NCI-H1417 treated with DMSO at 0.1 percent for 48 hours (cell line): ENCODE data around the gene ICOSLG.
"Not testable (repeated sequence)": the region's sequence is repeated elsewhere in the genome, so short reads cannot be mapped to it uniquely, and the experiment has no call there.

ENCODE experiments used
- DNase-seq: peaks from one replicate; lab custom pipeline; 2025; lab: John Stamatoyannopoulos, UW

ICOSLG gene

GRCh38 chr21:44265734-44266270 lies 25.1 kb upstream of the ICOSLG start:
- no peak for DNase-seq

DNA sequence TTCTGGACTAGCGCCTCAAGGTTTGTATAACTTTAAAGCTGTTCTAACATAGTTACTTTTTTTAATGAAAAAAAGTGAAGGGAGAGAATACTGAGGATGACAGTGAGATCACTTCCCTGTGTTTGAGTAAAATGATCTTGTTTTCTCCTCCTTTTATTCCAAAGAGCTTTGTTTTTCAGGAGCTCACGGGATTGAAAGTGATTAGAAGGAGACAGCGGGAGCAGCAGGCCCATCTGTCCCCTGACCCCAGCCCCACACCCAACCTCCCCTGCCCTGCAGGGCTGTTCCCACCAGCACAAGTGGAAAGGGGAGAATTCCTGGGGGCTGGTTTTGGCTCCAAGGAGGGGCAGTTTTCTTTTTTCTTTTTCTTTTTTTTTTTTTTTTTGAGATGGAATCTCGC lies 23.0 kb upstream of the ICOSLG start:
- no peak for DNase-seq

- DNase-seq = no peak
Observed at GRCh38 chr21:44263221-44263760, 22.5 kb upstream of the ICOSLG start.

DNA sequence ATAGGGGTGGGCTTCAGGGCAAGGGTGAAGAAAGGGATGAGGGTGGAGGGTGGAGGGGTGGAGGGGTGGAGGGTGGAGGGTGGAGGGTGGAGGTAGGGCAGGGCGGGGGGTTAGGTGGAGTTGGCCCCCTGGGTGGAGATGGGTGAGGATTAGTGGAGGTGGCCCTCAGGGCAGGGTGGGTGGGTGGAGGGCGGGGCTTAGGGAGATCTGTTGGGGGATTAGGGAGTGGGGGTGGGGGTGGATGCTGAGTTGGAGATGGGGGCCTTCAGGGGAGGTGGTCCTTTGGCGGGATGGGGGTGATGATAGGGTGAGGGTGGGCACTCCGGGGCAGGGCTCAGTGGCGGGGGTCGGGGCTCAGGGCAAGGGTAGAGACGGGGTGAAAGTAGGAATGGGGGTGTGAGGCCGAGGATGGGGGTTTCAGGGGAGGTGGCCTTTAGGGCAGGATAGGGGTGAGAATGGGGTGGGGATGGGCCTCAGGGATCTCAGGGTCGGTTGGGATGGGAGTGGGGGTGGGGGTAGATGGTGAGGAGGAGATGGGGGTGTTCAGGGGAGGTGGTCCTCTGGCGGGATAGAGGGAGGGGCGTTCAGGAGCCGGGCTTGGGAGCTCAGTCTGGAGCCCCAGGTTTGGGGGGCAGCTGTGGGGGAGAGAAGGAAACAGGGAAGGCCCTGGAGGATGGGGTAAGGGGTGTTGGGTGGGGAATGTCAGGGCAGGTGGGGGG lies 21.8 kb upstream of the ICOSLG start:
- DNase-seq = no peak

- no peak for DNase-seq
Observed at GRCh38 chr21:44261675-44262295, 21.0 kb upstream of the ICOSLG start, which contains the start of gene DNMT3L. Gene DNMT3L, minus strand, starts transcription at chr21:44261897. Its CDS starts 638 bp downstream, at chr21:44261259.

- DNase-seq = no peak
Observed at GRCh38 chr21:44260791-44261631, 20.3 kb upstream of the ICOSLG start.

DNA sequence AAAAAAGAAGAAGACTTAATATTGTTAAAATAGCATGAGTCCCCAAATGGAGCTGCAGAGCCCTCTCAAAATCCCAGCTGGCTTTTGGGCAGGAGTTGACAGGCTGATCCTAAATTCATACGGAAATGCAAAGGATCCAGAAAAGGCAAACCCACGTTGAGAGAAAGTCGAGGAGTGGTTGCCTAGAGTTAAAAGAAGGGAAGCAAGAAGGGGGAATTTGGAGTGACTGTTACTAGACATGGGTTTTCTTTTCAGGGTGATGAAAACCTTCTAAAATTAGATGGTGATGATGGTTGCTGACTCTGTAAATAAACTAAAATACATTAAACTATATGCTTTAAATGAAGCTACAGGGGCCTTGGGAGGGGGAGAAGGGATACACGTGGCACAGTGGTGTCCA lies 19.3 kb upstream of the ICOSLG start:
- no peak for DNase-seq

GRCh38 chr21:44259082-44259705 lies 18.5 kb upstream of the ICOSLG start:
- DNase-seq = no peak

GRCh38 chr21:44258056-44258725 lies 17.4 kb upstream of the ICOSLG start:
- DNase-seq = no peak

GRCh38 chr21:44255511-44255981 lies 14.8 kb upstream of the ICOSLG start:
- DNase-seq = no peak

GRCh38 chr21:44253832-44254710 lies 13.3 kb upstream of the ICOSLG start:
- no peak for DNase-seq

DNA sequence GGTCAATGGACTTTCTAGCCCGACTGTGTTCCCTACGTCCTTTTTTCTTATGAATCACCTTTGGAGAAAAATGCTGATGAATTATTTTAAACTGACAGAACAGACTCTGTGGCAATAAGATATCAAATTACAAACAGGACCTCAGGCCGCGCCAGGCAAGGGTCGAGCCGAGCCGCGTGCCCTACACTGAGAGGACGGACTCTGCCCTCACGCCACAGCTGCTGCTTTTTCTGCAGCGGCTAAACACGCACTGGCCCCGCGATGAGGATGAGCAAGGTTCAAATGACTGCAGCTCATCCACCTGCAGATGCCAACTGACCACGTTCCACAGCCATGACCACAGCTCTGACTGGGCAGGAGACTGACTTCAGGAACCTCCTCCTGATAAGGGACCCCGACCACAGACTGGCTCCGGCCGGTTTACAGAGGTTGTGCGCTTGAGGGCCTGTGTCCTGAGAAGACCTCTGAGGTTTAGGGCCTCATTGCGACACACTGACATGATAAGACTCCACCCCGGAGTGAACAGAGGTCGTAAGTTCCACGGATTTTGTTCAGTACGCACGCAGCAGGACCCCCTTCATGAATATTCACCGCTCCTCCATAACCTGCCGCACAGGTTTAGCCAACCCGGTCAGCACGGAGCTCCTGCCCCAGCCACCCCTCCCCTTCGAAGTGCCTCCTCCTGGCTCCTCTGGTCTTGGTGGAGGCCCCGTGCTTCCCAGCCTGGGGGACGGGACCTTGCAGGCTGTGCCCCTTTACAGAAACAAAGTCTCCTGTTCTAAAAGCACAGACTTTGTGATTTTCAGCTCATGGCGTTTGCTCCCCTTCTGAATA lies 8.7 kb upstream of the ICOSLG start:
- DNase-seq = not testable (repeated sequence)

GRCh38 chr21:44247904-44248303 lies 7.2 kb upstream of the ICOSLG start:
- DNase-seq = not testable (repeated sequence)

GRCh38 chr21:44243980-44244379 lies 3.2 kb upstream of the ICOSLG start:
- DNase-seq = not testable (repeated sequence)

GRCh38 chr21:44241281-44241680 lies 538 bp upstream of the ICOSLG start:
- DNase-seq = not testable (repeated sequence)

DNA sequence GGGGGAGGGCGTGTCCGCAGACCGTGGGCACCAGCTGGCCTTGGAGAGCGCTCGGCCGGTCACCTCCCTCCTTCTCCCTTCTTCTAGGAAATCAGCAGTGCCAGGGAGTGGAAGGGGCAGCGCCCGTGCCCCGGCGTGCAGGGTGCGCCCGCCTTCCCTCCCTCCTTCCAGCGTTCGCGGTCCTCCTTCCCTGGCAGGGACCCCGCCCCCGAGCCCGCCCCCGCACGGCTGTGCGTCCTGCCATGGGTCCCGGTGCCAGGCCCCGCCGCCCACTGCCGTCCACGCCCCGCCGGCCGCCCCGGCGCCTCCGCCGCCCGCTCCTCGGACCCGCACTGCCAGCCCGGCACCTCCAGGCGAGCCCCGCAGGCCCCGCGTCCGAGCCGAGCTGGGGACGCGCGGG lies 390 bp downstream of the ICOSLG start:
- not testable (repeated sequence) for DNase-seq

GRCh38 chr21:44229561-44229960 lies 11.2 kb downstream of the ICOSLG start:
- not testable (repeated sequence) for DNase-seq

DNA sequence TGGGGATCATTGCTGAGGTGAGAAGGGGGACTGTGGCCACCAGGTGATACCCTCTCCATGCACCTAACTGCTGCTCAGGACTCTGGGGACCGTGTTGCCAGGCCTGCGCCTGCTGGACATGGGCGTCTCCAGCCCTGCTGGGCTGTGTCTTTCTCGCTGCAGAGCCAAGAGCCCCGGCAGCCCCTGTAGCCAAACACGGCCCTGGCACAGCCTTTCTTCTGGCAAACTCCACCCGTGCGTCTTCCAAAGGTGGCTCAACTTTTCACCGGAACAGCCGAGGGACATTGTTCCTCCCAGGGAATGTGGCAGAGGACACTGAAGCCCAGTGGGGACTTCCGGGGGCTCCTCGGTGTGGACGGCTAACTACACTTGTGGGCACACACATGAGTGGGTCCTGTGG lies 12.6 kb downstream of the ICOSLG start:
- DNase-seq = not testable (repeated sequence)

DNA sequence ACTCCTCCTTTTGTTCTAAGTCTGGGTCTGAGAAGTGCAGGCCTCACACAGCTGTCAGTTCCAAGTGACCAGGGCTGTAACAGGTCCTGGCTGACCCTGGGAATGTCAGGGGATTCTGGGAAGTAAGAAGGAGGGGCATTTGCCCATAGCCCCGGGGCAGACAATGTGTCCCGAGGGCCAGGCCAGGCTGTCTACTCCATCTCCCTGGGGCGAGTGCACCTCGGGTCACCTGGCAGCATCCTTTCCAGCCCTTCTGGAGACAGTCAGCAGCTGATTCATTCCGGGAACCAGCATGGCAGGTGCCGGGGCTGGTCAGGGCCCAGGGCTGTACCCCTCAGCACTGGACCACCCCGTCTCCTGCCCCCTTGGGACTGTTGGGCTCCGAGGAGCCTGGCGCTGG lies 13.1 kb downstream of the ICOSLG start:
- DNase-seq = not testable (repeated sequence)
